ENCODE measurements around the gene FBXW12. TPM values are rescaled to one million over a fixed set of nuclear protein-coding genes. Genes with fewer than 3 reads are reported as not detected.

FBXW12 gene
- total RNA-seq, 1 experiment from 2014 or later: not detected

GRCh38 chr3:48415251-48415953 lies 43.4 kb downstream of the FBXW12 start:
- no peak overlapping the region for H3K4me3 ChIP-seq (ENCODE audit: low read length)
- BruUV-seq (replicated peaks): no TSS peak
- no peaks in the 10 kb centered on the region for H3K4me1 ChIP-seq (ENCODE audit: insufficient read depth, low read length)
- H3K9me3 ChIP-seq (ENCODE audit: low read length): no peaks in the 10 kb centered on the region
- no peak overlapping the region for H2AFZ ChIP-seq (ENCODE audit: low read length)
- CTCF ChIA-PET: no interaction called here
- H3K9ac ChIP-seq (ENCODE audit: low read length): no peak overlapping the region
- TF ChIP-seq EZH2 (IDR thresholded peaks at IDR 0.05; ENCODE audit: low read length, unreplicated experiment): no peak
- TF ChIP-seq EZH2phosphoT487 (IDR thresholded peaks at IDR 0.05; ENCODE audit: borderline replicate concordance, low read length): no peak
- TF ChIP-seq, protein P1, sequence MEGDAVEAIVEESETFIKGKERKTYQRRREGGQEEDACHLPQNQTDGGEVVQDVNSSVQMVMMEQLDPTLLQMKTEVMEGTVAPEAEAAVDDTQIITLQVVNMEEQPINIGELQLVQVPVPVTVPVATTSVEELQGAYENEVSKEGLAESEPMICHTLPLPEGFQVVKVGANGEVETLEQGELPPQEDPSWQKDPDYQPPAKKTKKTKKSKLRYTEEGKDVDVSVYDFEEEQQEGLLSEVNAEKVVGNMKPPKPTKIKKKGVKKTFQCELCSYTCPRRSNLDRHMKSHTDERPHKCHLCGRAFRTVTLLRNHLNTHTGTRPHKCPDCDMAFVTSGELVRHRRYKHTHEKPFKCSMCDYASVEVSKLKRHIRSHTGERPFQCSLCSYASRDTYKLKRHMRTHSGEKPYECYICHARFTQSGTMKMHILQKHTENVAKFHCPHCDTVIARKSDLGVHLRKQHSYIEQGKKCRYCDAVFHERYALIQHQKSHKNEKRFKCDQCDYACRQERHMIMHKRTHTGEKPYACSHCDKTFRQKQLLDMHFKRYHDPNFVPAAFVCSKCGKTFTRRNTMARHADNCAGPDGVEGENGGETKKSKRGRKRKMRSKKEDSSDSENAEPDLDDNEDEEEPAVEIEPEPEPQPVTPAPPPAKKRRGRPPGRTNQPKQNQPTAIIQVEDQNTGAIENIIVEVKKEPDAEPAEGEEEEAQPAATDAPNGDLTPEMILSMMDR (conservative IDR thresholded peaks at IDR 0.05; ENCODE audit: low read depth, low read length): 0 out of 2 replicates have a peak, but pooled peaks have one; percentile 15
- H3K36me3 ChIP-seq (ENCODE audit: low read depth, low read length): no peaks in the 10 kb centered on the region
- no peak overlapping the region for H3K4me2 ChIP-seq (ENCODE audit: low read length)
- ATAC-seq: no peak
- H3K79me2 ChIP-seq (ENCODE audit: low read length): no peaks in the 10 kb centered on the region
- no peaks in the 10 kb centered on the region for H3K27me3 ChIP-seq (ENCODE audit: low read length)
- no peaks in the 10 kb centered on the region for H3K9me2 ChIP-seq (replicated peaks; ENCODE audit: low read length)
- POLR2A ChIA-PET (ENCODE audit: unreplicated experiment): no interaction called here
- H3F3A ChIP-seq (ENCODE audit: low read length, unreplicated experiment): no peaks in the 10 kb centered on the region
- no peaks in the 10 kb centered on the region for H4K20me1 ChIP-seq (ENCODE audit: low read length)
- no peak for DNase-seq
- intact Hi-C loops (cut with micrococcal nuclease): no loop called here
- no peak overlapping the region for H3K27ac ChIP-seq (ENCODE audit: low read length)

DNA sequence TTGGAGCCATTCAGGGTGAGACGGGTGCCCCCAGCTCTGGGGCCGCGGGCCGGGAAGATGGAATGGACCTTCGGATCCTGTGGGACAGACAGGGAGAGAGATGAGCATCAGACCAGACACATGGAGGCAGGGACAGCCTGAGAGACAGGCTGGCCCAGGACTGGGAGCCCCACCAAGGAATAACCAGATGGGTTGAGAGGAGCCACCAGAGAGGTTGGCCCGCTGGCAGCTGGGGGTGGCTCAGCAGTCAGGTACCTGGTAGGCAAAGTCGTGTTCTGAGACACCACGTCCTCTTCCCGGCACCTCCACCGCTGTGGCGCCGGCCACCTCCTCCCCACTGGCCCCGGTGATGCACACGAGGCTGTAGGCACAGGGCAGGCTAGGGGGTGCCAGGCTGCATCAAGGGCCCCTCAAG lies 44.1 kb downstream of the FBXW12 start:
- TF ChIP-seq EZH2phosphoT487 (IDR thresholded peaks at IDR 0.05; ENCODE audit: borderline replicate concordance, low read length) (no peak), EZH2 (IDR thresholded peaks at IDR 0.05; ENCODE audit: low read length, unreplicated experiment) (no peak)
- TF ChIP-seq, protein P1 (conservative IDR thresholded peaks at IDR 0.05; ENCODE audit: low read depth, low read length): no peak
- H3K9ac ChIP-seq (ENCODE audit: low read length): no peak overlapping the region
- POLR2A ChIA-PET (ENCODE audit: unreplicated experiment): no interaction called here

GRCh38 chr3:48416546-48416945 lies 44.5 kb downstream of the FBXW12 start:
- no peak overlapping the region for H3K4me3 ChIP-seq (ENCODE audit: low read length)
- no peaks in the 10 kb centered on the region for H3K79me2 ChIP-seq (ENCODE audit: low read length)
- ATAC-seq (no peak), DNase-seq (no peak)
- H3K36me3 ChIP-seq (ENCODE audit: low read depth, low read length): no peaks in the 10 kb centered on the region
- no peak overlapping the region for H2AFZ ChIP-seq (ENCODE audit: low read length)
- H3K9ac ChIP-seq (ENCODE audit: low read length): no peak overlapping the region
- H3K9me2 ChIP-seq (replicated peaks; ENCODE audit: low read length): no peaks in the 10 kb centered on the region
- H3K9me3 ChIP-seq (ENCODE audit: low read length): no peaks in the 10 kb centered on the region
- H3K27ac ChIP-seq (ENCODE audit: low read length): no peak overlapping the region
- H3K4me2 ChIP-seq (ENCODE audit: low read length): no peak overlapping the region
- intact Hi-C loops (cut with micrococcal nuclease): no loop called here
- no peaks in the 10 kb centered on the region for H3F3A ChIP-seq (ENCODE audit: low read length, unreplicated experiment)
- no peaks in the 10 kb centered on the region for H3K4me1 ChIP-seq (ENCODE audit: insufficient read depth, low read length)
- TF ChIP-seq EZH2phosphoT487 (IDR thresholded peaks at IDR 0.05; ENCODE audit: borderline replicate concordance, low read length) (no peak), EZH2 (IDR thresholded peaks at IDR 0.05; ENCODE audit: low read length, unreplicated experiment) (no peak)
- TF ChIP-seq, protein P1 (conservative IDR thresholded peaks at IDR 0.05; ENCODE audit: low read depth, low read length): no peak
- BruUV-seq (replicated peaks): no TSS peak
- H4K20me1 ChIP-seq (ENCODE audit: low read length): no peaks in the 10 kb centered on the region
- CTCF ChIA-PET: no interaction called here
- POLR2A ChIA-PET (ENCODE audit: unreplicated experiment): no interaction called here
- no peaks in the 10 kb centered on the region for H3K27me3 ChIP-seq (ENCODE audit: low read length)

More for the DNA sequence above, 44.1 kb downstream of the FBXW12 start:
- no peaks in the 10 kb centered on the region for H4K20me1 ChIP-seq (ENCODE audit: low read length)
- no peak for DNase-seq
- H3K4me3 ChIP-seq (ENCODE audit: low read length): no peak overlapping the region
- H3K27me3 ChIP-seq (ENCODE audit: low read length): no peaks in the 10 kb centered on the region
- no peaks in the 10 kb centered on the region for H3K9me3 ChIP-seq (ENCODE audit: low read length)
- no peaks in the 10 kb centered on the region for H3K36me3 ChIP-seq (ENCODE audit: low read depth, low read length)
- H3K4me1 ChIP-seq (ENCODE audit: insufficient read depth, low read length): no peaks in the 10 kb centered on the region
- CTCF ChIA-PET: no interaction called here
- no TSS peak for BruUV-seq (replicated peaks)
- no peak for ATAC-seq
- intact Hi-C loops (cut with micrococcal nuclease): no loop called here
- H3F3A ChIP-seq (ENCODE audit: low read length, unreplicated experiment): no peaks in the 10 kb centered on the region
- no peak overlapping the region for H2AFZ ChIP-seq (ENCODE audit: low read length)
- no peaks in the 10 kb centered on the region for H3K79me2 ChIP-seq (ENCODE audit: low read length)
- no peak overlapping the region for H3K27ac ChIP-seq (ENCODE audit: low read length)
- H3K9me2 ChIP-seq (replicated peaks; ENCODE audit: low read length): no peaks in the 10 kb centered on the region
- no peak overlapping the region for H3K4me2 ChIP-seq (ENCODE audit: low read length)
